Peyer's patch (tissue), 4 donors: Measurements from ENCODE around the gene C8A. TPM values are rescaled to one million over a fixed set of nuclear protein-coding genes. Genes with fewer than 3 reads are reported as not detected.

Source experiments
- DNase-seq, 3 donors: peaks; one replicate each; pipeline ENCODE4 v3.0.0-alpha.2; 2017 to 2019
- H3K27ac ChIP-seq, 4 donors: fragments of 200-600 bp; sonication (generic); one replicate each; pipeline ENCODE4 v1.5.1; 2016 to 2019
- H3K27me3 ChIP-seq, 2 donors: fragments of 200-600 bp; sonication (generic); one replicate each; pipeline ENCODE4 v1.5.1; 2019
- H3K36me3 ChIP-seq, 3 donors: fragments of 200-600 bp; sonication (generic); one replicate each; pipeline ENCODE4 v1.5.1; 2016 to 2019
- H3K4me1 ChIP-seq, 4 donors: fragments of 200-600 bp; sonication (generic); one replicate each; pipeline ENCODE4 v1.5.1; 2016 to 2019
- H3K4me3 ChIP-seq, 4 donors: fragments of 200-600 bp; sonication (generic); 1 replicate in 3 of 4; 2 replicates in 1 of 4; pipeline ENCODE4 v1.5.1; 2016 to 2019; ENCODE audit warnings: mild to moderate bottlenecking in 1 of 4
- H3K9me3 ChIP-seq, 4 donors: fragments of 200-600 bp; sonication (generic); one replicate each; pipeline ENCODE4 v1.5.1; 2016 to 2019; ENCODE audit warnings: mild to moderate bottlenecking in 1 of 4
- POLR2A ChIP-seq, 2 donors: fragments of 450-650 bp; IDR thresholded peaks; one replicate each; pipeline ENCODE4 v1.5.1; 2017; ENCODE audit warnings: antibody characterized with exemption in 2 of 2, mild to moderate bottlenecking in 2 of 2, moderate library complexity in 2 of 2
- total RNA-seq, 4 donors: library from RNA; depleted of rRNA; stranded (reverse); fragments of >200 nt; gene quantifications; one replicate each; pipeline ENCODE4 v1.1.0, GENCODE V29; 2016
- TF ChIP-seq, protein P1 (sequence below), 6 experiments: fragments of 450-650 bp in 4 of 6; fragments of 200-600 bp in 2 of 6; sonication (generic) in 1 of 6; IDR thresholded peaks; one replicate each; pipeline ENCODE4 v1.5.1; 2017 to 2019; ENCODE audit warnings: antibody characterized with exemption in 6 of 6, mild to moderate bottlenecking in 3 of 6, moderate library complexity in 1 of 6

Gene C8A
- total RNA-seq, 4 donors from 2014 or later = not detected

DNA sequence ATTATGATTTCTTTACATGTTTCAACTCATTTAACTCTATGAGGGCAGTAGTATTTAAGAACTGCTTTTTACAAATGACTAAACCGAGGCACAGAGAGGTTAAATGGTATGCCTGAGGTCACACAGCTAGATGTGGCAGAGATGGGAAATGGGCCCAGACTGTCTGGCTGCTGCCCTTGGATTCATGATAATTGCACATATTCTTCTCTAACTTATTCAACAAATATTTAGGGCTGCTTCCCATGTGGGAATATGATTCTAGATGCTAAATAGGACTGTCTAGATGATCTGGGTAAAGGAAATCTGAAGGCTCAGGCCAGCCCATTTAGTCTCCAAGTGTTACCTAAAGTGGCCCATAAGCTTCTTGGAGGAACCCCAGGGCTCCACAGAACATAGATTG is 26.2 kb downstream of the C8A start:
- no peak for DNase-seq
- H3K27ac ChIP-seq = no peak overlapping the region
- no peaks in the 10 kb centered on the region for H3K4me1 ChIP-seq
- H3K36me3 ChIP-seq = no peaks in the 10 kb centered on the region
- H3K9me3 ChIP-seq = no peaks in the 10 kb centered on the region
- TF ChIP-seq, protein P1, sequence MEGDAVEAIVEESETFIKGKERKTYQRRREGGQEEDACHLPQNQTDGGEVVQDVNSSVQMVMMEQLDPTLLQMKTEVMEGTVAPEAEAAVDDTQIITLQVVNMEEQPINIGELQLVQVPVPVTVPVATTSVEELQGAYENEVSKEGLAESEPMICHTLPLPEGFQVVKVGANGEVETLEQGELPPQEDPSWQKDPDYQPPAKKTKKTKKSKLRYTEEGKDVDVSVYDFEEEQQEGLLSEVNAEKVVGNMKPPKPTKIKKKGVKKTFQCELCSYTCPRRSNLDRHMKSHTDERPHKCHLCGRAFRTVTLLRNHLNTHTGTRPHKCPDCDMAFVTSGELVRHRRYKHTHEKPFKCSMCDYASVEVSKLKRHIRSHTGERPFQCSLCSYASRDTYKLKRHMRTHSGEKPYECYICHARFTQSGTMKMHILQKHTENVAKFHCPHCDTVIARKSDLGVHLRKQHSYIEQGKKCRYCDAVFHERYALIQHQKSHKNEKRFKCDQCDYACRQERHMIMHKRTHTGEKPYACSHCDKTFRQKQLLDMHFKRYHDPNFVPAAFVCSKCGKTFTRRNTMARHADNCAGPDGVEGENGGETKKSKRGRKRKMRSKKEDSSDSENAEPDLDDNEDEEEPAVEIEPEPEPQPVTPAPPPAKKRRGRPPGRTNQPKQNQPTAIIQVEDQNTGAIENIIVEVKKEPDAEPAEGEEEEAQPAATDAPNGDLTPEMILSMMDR (IDR thresholded peaks at IDR 0.05) = no peak
- TF ChIP-seq POLR2A (IDR thresholded peaks at IDR 0.05) = no peak
- no peak overlapping the region for H3K4me3 ChIP-seq
- H3K27me3 ChIP-seq = no peaks in the 10 kb centered on the region

DNA sequence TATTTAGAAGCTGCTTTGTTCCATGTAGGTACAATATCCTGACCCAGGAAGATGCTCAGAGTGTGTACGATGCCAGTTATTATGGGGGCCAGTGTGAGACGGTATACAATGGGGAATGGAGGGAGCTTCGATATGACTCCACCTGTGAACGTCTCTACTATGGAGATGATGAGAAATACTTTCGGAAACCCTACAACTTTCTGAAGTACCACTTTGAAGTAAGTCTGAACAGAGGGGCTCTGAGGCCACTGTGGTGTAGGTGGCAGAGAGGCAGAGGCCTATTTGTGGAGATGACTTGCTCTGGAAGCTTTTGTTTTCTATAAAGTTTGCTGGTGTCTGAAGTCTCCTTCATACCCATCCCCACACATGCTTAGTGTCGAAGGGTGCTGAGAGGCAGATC is 26.8 kb downstream of the C8A start:
- Histone ChIP-seq H3K27ac (no peak overlapping the region), H3K36me3 (no peaks in the 10 kb centered on the region)
- no peak for TF ChIP-seq POLR2A (IDR thresholded peaks at IDR 0.05)
- TF ChIP-seq, protein P1 (IDR thresholded peaks at IDR 0.05) = no peak

DNA sequence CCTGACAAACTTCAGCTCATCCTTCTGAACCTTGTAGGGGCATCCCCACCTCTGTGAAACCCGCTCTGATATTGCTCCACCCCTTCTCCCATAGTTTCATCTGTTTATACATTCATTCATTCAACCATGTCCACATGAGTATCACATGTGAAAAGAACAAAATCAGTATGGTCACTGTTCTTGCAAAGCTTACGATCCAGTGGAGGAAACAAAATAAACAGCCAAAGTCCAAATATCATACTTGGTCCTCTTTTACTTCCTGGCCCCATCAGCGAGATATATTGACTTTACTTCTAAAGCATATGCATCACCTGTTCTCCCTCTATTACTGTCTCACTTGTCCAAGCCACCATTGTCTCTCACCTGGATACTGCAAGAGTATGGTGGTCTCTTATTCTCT is 35.6 kb downstream of the C8A start:
- Histone ChIP-seq H3K27me3 (no peaks in the 10 kb centered on the region), H3K27ac (no peak overlapping the region), H3K4me1 (no peaks in the 10 kb centered on the region), H3K4me3 (no peak overlapping the region), H3K36me3 (no peaks in the 10 kb centered on the region), H3K9me3 (no peaks in the 10 kb centered on the region)
- DNase-seq = no peak
- TF ChIP-seq, protein P1 (IDR thresholded peaks at IDR 0.05) = no peak
- no peak for TF ChIP-seq POLR2A (IDR thresholded peaks at IDR 0.05)

More for the DNA sequence above, 26.8 kb downstream of the C8A start:
- Histone ChIP-seq H3K27me3 (no peaks in the 10 kb centered on the region), H3K4me3 (no peak overlapping the region), H3K9me3 (no peaks in the 10 kb centered on the region), H3K4me1 (no peaks in the 10 kb centered on the region)
- no peak for DNase-seq

DNA sequence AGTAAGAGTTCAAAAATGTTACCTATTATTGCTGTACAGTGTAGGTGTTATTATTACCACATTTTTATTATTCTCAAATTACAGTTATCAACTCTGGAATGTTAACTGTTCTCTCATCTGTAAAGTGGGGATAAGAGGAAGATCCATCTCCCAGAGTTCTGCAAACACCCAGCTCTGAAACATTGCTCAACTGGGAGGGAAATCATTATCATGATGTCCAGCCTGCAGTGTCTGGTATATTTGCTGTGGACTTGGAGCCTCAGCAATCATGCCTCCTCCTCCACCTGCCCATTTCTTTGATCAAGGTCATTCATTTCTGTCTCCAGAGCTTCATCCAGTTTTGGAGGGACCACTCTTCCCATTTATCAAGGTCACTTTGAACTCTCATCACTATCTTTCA is 39.4 kb downstream of the C8A start:
- Histone ChIP-seq H3K9me3 (no peaks in the 10 kb centered on the region), H3K27ac (no peak overlapping the region), H3K27me3 (no peaks in the 10 kb centered on the region), H3K4me1 (no peaks in the 10 kb centered on the region), H3K36me3 (no peaks in the 10 kb centered on the region), H3K4me3 (no peak overlapping the region)
- TF ChIP-seq, protein P1 (IDR thresholded peaks at IDR 0.05) = no peak
- TF ChIP-seq POLR2A (IDR thresholded peaks at IDR 0.05) = no peak
- DNase-seq = no peak

DNA sequence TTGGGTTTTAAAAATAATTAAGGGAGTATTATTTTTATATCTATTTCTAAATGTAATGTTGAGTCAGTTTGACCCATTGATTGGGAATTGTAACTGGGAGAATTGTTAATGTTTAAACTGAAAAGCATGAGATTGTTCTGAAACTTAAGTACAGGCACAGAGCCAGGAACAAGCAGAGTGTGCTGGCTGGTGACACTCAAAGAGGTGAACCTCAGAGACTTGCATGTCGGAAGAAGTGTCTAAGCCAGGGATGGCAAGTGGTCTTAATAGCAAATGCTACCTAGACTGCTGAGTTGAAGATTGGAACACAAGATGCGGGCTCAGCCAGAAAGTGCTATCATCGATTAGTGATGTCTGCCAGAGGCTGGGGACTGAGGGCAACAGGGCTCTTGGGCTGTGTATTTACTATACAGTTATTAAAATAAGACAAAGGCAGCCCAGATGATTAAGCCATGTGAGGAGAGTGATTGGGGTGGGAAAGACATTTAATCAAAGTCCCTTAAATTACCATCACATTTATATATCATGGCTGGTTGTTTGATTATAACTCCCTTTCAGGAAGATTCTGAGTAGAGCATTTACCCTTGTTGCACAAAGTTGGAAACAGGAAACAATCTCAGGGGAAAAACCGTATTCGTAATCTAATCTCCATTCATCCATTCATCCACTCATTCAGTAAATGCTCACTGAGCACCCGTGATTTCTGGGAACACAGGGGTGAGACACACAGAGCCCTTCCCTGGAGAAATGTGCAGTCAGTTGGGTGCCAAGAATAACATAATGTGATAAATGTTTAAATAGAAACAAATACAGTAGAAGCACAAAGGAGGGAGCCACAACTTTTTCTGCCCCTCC is 42.8 kb downstream of the C8A start:
- DNase-seq = no peak
- Histone ChIP-seq H3K9me3 (no peaks in the 10 kb centered on the region), H3K4me3 (no peak overlapping the region), H3K36me3 (no peaks in the 10 kb centered on the region), H3K27me3 (no peaks in the 10 kb centered on the region), H3K4me1 (no peaks in the 10 kb centered on the region), H3K27ac (no peak overlapping the region)
- TF ChIP-seq, protein P1 (IDR thresholded peaks at IDR 0.05) = no peak
- TF ChIP-seq POLR2A (IDR thresholded peaks at IDR 0.05) = no peak
